ENCODE results near the gene COL5A1.

COL5A1 gene

DNA sequence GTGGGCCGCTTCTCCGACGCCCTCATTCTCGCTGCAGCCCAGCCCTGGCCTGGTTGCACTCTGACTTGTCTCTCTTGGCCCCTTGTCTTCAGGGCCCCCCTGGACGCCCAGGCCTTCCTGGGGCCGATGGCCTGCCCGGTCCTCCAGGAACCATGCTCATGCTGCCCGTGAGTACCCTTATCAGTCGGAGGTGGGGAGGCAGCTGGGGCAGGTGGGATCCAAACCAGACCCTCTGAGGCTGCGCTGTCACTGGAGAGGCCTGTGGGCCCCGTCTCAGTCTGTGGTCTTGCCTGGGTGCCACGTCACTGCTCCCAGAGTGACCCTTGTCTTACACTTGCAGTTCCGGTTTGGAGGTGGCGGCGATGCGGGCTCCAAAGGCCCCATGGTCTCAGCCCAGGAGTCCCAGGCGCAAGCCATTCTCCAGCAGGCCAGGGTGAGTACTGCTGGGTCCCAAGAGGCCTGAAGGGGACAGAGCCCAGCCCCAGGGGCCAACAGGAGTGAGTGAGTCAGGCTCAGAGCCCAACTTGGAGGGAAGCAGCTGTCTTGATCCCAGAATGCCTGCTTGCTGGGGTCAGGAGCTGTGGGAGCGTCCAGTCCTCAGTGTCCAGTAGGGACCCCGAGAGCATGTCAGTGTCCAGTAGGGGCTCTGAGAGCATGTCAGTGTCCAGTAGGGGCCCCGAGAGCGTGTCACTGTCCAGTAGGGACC is 109.0 kb downstream of the COL5A1 start:
- no peak for DNase-seq

DNA sequence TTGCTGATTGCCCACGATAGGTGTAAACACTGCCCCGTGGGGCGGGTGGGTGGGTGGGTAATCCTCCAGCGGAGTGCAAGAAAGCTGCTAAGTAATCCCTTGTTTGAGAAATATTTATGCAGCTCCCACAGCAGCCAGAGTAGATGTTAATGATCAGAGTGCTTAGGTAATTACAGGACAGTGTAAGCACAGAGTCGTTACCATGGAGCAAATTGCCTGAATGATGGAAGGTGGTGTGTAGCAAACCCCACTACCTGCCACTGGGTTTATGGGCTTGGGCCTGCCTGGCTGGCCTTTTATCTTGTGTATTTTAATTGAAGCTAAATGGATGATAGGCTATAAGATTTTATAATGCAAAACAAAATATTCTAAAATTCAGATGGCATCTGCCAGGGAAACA is 110.0 kb downstream of the COL5A1 start:
- no peak for DNase-seq

DNA sequence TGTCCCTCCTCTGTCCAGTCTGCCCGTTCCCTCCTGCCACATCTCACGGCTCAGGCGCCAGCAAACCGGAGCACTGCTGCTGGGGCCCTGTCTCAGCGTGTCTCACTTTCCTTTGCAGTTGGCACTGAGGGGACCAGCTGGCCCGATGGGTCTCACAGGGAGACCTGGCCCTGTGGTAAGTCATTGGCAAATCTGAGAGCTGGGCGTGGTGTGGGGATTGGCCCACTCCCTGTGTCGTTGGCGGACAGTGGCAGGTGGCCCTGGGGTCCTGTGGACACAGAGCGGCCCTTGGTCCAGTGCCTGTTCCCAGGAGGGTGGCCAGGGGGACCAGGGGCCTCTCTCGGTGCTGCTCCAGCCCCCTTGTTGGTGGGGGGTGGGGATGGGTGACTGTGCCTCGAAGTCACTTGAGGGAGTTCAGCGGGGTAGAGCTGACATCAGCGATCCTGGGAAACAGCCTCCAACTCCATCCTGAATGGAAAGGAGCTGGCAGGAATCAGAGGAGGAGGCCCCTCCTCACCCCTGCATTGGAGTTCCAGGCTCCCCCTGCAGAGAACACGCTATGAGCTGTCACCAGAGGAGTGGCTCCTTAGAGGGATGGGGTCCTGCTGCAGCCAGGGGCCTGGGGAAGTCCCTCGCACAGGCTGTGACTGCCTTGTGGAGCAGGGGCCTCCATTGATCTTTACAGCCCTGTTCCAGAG is 111.0 kb downstream of the COL5A1 start:
- DNase-seq = no peak

DNA sequence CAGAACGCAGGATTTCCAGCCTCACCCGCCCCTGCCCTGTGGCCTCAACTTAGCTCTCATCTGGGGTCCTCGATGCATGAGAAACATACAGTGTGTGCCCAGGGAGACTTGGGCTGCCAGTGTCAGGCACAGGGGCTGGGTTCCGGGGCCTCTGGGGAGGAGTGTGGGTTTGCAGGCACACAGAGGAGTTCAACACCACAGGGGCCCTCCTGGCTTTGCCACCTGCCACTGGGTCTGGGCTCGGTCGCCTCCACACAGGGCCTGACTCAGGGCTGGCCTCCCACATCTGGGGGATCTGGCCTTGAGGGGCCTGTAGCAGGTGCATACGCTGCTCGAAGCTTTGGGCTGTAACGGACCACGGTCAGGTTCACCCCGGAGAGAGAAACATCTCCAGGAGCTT is 111.6 kb downstream of the COL5A1 start:
- DNase-seq = no peak

DNA sequence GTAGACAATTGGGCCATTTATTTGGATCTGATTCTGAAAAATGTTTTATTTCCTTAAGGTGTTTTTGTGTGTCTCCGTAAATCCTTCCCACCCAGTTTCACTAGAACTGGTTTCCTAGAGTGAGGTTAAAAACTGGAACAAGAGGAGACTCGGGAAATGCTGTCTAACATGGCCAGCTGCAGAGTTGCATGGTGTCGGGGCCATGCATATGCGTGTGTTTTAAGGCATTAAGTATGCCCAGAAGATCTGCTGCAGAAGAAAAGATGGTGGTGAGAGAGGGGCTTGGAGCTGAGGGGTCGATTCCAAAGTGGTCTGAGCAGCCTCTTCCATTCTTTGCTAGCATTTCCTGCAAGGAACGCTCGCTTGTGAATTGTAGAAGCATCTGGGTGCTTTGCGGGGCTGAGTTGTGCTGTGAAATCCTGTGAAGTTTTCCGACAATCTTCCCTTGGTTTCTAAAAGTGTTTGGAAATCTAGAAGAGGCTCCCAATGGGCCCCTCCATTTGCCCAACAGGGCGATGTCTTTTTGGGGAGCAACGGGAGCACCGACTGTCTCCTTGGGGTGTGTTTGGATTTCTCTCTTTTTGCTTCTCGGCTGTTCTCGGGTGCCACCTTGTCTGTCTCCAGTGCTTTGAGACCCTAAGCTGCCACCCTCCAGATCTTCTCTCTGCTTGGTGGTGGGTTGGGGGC is 113.8 kb downstream of the COL5A1 start:
- no peak for DNase-seq

DNA sequence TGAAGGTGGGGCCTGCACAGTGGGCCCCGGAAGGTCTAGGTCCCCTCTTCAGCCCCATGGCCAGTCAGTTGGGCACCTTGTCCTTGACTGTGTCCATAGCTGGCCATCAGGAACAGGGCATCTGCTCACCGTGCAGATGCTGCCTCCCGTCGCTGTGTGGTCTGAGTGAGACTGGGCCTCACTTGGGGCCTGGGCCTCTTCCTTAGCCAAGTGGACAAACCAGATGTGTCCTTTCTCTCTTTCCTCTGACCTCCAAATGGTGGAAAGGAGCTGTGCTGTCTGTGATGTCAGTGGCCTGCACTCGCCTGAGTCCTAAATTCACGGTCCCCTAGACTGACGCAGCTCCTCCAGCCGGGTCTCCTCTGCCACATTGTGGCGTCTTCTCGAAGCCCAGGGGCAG is 114.5 kb downstream of the COL5A1 start:
- no peak for DNase-seq

DNA sequence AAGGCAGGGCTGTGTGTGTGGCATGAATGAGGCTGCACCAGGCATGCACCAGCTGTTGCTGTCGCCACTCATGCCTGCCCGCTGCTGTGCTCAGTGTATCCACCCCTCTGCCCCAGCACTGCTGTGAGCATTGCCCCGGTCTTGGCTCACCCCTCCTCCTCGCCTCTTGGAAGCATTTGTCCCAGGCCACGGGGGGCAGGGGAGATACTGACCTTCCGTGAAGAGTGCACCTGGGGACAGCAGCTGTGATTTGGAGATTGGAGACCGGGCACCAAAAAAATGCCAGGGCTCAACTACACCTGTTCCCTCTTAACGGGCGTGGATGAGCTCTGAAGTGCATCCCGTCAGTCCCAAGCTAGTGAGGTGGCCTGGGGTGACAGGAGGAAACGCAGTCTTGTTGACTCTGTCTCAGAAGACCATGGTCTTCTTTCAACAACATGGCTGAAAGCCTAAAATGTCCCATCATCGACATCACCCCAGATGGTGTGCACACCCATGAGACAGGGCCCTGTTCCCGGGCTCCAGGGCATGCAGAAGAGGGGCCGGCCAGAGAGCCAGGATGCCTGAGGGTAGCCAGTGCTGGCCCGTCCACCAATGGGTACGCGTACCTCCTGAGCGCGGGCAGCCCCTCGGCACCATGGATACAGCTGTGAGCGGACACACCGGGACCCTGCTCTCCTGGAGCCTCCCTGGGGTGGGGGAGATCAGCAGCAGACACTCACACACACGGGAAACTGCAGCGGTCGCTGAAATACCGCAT is 115.8 kb downstream of the COL5A1 start:
- no peak for DNase-seq

DNA sequence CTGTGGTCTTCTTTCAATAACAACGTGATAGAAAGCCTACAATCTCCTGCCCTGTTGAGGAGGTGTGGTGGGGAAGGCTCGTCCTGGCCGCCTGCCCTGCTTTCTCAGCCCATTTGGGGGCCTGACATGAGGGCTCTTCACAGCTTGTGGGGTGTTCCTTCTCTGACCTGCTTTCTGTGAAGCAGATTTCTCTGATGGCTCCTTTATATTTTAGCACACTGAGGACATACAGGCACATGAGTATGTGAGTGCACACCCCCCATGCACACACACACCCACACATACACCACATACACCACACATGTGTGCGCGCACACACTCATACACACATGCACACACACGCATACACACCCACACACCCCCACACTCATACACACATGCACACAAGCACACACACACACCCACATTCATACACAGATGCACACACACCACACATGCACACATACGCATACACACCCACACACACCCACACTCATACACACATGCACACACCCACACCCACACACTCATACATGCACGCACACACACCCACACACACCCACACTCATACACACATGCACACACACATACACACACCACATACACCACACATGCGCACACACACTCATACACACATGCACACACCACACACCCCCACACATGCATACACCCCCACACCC is 117.5 kb downstream of the COL5A1 start:
- DNase-seq = no peak

DNA sequence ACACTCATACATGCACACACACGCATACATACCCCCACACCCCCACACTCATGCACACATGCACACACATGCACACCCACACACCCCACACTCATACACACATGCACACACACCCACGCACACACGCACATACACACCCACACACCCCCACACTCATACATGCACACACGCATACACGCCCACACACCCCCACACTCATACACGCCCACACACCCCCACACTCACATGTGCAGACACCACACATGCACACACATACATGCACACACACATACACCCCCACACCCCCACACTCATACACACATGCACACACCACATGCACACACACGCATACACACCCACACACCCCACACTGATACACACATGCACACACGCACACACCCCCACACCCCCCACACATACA is 118.3 kb downstream of the COL5A1 start:
- no peak for DNase-seq

DNA sequence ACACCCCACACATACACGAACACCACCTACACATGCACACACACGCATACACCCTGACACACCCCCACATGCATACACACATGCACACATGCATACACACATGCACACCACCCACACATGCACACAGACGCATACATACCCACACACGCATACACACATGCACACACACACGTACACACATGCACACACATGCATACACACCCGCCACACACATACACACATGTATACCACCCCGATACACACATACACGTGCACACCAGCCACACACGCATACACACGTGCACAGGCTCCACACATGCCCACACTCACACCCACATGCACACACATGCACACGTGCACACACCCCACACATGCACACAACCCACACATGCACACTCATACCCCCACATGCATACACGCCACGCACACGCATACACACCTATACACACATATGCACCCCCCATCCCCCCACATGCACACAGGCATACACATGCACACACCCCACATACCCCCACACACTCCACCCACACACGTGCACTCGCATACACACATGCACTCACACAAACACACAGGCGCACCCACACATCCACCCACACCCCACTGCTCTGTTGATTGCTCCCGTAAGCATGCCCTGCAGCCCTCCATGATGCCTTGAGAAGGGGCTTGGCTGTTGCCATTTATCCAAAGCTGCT is 119.3 kb downstream of the COL5A1 start:
- no peak for DNase-seq

DNA sequence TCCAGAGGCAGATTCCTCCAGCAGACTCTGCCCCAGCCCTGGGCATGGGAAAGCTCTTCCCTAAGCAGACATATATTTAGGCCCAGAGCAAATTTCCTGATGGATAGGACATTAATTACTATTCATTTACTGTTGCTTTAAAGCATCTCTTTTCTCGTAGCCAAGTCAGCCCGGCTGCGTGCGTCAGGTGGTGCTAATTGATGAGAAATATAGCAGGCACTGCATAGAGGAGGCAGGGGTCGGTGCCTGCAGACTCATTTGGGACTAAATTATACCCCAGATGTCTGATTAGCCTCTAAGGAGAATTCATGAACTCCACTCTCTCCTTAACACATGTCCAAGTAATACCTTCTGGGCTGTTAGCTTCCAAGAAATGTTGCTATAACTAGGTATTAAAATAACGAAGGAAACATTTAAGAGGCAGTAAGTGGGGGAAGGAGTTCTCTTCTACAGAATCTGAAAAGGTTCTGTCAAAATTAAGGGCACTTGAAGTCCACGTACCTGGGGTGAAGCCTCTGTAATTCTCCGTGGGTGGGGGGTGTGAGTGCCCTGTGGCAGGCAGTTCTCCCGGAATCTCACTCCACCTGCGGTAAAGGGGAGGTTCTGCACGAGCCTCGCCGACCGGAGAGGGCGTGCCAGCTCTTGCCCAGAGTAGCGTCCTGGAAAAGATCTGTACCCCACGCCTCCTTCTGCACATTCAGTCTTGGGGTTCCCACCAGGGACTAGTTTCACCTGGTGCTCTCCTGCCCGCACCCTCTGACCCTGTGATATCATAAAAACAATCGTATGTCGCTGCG is 123.1 kb downstream of the COL5A1 start:
- DNase-seq = no peak

DNA sequence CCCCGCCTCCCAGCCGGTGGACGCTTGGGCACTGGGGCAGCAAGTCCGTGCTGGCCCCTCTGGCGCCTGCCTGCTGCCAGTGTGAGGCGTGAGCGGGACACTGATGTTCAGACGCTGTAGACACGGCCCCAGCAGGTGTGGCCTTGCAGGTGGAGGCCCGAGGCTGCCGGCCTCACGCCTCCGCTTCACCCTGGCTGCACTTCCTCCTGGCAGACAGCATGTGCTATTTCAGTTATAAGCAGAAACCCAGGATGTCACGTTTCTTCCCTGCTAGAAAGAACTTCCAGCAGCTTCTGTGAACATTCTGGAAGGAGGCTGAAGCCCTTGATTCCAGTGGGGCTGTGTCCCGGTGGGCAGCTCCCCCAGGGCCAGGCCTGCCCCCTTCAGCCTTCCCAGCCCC is 124.2 kb downstream of the COL5A1 start:
- no peak for DNase-seq

DNA sequence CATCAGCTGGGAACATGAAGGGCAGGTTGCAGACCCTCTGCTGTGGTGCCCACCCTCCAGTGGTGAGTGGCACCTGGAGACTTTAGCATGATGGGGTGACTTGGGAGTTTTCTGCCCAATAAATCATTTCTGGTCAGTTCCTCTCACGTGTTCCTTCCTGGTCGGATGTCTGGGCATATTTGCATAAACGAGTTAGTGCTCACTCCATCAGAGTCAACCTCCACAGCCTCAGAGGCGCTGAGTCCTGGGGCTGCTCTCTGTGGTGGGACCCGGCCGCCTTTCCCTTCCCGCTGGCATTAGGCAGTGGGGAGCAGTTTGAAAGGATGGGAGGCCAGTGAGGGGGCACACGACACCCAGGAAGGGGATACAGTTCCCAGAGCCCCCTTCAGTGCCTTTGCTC is 125.0 kb downstream of the COL5A1 start:
- no peak for DNase-seq

DNA sequence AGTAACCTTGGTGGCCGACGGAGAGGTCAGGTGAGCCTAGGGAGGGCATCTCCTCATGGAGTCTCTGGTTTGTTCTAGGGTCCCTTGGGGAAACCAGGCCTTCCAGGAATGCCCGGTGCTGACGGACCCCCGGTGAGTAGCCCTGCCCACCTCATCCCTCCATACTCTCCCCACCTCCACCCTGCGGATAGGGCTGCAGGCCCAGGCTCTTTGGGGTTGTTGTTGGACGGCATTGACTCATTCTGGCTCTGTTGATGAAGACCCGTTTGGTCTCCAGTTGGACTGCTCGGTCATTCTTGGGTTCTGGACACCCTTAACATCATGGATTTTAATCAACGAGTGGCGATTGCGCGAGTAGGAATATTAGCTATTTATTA is 126.7 kb downstream of the COL5A1 start:
- no peak for DNase-seq

DNA sequence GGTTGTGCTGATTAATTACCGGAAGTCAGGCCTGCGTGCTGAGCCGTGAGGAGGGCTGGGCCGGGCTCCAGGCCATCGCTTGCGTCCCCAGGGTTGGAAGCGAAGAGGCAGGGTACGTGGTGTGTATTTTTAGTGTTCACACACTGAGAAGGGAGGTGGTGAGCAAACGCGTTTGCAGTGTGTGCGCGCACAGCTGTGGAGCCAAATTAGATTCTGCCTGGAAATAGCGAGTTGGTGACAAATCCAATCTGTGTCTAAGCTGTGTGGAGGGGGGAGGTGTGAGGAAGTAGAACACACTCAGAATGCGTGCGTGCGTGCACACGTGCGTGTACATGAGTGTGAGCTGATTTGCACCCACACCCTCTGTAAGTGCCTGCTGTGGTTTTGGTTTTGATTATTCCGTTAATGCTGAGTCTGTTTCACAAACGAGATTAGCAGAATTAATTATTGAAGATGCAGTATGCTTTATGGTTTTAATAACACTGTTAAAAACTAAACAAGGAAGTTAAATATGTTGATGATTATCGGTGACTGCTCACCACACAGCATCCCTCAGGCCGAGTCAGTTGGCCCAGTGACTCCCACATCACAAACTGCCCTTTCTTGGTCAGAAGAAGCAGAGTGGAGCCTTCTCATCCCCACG is 127.2 kb downstream of the COL5A1 start:
- no peak for DNase-seq

DNA sequence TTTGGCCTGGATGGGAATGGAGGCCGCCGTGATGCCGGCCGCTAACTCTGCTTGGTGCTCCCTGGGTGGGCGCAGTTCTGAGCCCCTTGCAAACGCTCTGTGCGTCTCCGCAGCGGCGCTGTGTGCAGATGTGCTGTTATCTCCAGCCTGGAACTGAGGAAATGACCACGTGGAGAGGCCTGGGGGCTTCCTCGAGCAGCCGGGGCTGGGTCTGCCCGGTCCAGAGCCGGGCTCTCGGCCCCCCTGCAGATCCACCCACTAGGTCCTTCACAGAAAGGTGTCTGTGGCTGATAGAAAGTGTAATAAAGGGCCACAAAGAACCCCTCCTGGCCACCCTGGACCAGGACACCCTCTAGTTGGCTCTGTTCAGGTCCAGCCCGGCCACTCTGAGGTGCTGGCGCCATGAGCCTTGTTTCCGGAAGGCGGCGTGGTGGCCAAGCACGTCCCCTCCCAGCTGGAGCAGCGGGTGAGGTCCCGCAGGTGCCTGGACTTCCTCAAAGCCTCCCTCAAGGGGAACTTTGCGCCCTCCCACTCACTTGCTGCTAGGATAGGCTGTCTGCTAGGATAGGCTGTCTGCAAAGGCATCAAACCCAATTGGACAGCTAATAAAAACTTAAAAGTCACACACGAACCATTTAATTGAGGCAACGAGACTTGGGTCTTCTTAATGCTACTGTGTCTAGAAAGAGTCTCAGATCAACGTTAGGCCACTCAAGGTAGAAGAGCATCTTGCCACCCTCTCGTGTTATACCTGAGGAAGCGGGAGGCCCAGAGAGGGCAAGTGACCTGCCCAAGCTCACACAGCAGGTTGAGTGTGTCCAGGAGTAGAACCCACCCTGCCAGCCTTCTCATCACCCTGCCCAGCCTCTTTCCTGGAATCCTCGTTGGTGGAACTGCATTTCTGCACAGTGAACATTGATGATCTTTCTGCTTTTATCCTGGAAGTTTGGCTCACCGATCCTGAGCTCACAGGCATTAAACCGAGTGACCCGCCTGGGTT is 129.7 kb downstream of the COL5A1 start:
- DNase-seq = no peak

DNA sequence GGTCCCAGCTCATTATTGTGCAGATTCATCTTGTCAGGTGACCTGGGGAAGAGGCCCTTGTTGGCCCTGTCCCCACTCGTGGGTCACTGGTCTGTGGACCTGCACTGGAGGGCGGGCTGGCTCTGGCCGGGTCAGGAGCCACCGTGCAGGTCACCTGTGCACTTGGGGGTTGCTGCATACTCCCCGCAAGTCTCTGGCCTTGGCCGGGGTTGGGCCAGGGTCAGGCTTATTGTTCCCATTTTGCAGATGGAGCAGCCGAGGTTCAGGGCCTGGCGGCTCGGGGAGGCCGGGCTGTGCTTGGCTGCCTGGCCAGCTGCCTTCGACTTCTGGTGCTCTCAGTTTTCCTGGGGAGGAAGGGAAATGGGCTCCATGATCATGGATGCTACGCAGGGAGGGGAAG is 130.7 kb downstream of the COL5A1 start:
- no peak for DNase-seq

DNA sequence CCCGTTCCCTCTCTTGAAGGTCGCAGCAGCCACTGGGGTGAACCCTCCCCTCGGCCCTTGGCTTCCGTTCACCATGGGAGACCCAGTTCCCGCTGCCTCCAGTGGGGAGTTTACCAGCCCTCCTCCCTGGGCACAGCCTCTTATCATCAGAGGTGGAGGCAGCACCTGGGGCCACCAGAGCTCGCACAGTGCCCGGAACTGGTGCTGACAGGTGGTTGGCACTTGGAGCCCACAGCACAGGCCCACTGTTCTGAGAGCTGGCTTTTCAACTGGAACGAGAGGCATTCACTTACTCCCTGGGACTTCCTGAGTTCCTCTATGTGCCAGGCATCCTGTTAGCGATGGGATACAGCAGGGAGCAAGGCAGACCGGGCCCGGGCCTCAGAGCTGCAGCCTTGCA is 132.2 kb downstream of the COL5A1 start:
- no peak for DNase-seq

DNA sequence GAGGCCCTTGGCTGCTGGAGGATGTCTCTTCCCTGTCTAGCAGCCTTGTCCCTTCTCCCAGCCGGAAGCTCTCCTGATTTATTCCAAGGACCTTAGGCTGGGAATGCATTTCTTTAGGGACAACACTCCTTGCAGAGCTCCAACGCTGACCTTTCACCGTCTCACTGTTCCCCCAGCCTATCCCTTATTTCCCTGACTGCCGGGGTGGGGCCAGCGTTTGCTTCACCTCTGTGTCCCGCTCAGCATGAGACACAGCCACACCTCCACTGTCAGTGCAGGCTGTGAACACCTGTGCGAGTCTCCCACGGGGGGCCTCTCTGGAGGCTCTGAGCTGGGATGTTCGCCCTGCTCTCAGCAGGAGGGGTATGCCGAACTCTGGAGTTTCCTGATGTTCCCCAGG is 132.8 kb downstream of the COL5A1 start:
- DNase-seq = no peak
